ENCODE measurements around the gene CRYAB.
"Not testable (repeated sequence)": the region's sequence is repeated elsewhere in the genome, so short reads cannot be mapped to it uniquely, and the experiment has no call there.

Gene CRYAB

DNA sequence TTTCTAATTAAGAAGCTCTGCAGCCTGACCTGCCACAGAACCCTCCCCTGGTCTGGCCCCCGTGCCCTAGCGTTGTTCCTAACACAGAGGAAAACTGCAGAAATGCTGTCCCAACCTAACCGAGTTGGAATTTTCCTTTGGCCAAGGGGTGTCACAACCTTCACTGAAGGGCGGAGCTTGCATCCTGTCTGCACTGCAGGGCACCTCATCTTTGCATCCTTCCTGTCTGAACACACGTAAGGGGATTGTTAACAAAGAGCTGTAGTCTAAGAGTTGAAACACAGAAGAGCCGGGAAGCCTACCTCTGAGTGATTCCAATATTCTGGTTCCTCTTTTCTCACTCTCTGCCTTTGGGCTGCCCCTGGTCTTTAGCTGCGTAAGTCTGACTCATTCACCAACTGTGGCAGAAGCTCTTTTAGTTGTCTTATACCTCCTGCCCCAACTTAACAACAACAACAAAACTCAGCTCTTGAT is 27.2 kb upstream of the CRYAB start:
- peak overlapping the region; percentile 82 for H3K4me3 Mint-ChIP-seq
- peaks cover 52% of the 10 kb centered on the region for H3K4me1 Mint-ChIP-seq
- no peaks in the 10 kb centered on the region for H3K9me3 Mint-ChIP-seq
- DNase-seq (ENCODE audit: low spot score in 2 of 2) (peak in 1 of 2 donors; percentile 73), ATAC-seq (peak; percentile 88)
- peak overlapping the region; percentile 84 for H3K27ac Mint-ChIP-seq
- peaks cover 27% of the 10 kb centered on the region for H3K36me3 Mint-ChIP-seq

DNA sequence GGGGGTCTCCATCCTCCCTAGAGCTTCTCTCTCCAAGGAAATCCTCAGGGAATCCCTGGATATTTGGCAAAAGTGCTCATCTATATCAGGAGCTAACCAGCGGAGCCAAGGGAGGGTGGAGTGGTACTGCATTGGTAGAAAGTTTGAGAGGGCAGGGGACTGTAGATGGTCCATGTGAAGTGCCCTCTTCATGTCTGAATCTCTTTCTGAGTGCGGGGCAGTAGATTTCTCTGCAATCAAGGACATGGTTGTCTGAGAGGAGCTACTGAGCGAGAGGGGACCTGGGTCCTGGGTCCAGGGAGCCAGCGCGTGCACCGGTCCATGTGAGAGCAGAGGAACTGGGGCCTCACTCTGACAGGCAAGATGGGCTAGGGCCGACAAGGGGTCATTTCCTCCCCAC is 26.3 kb upstream of the CRYAB start:
- Mint-ChIP-seq H3K36me3 (peaks cover 18% of the 10 kb centered on the region), H3K4me3 (peak overlapping the region; percentile 82), H3K9me3 (no peaks in the 10 kb centered on the region), H3K4me1 (peaks cover 52% of the 10 kb centered on the region), H3K27ac (peak overlapping the region; percentile 84)
- ATAC-seq: no peak
- no peak for DNase-seq (ENCODE audit: low spot score in 2 of 2)

DNA sequence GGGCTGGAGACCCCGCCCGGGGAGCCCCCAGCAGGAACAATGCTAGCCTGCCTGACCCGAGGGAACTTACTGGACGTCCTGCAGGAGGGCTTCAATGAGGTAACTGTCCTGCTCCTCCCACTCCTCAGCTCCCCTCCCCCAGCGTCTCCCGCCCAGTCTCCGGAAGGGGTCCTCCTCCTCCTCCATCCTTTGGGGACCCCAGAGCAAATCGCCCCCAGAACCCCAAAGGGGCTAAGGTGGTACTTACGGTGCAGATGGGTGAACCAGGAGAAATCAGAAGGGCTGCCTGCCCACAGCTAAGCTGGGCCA is 25.8 kb upstream of the CRYAB start:
- Mint-ChIP-seq H3K36me3 (peaks cover 14% of the 10 kb centered on the region), H3K4me1 (peaks cover 52% of the 10 kb centered on the region), H3K27ac (peak overlapping the region; percentile 84), H3K4me3 (peak overlapping the region; percentile 82), H3K9me3 (no peaks in the 10 kb centered on the region)
- peak in 1 of 2 donors; percentile 71 for DNase-seq (ENCODE audit: low spot score in 2 of 2)
- ATAC-seq: no peak

GRCh38 chr11:111936040-111936540 is 24.5 kb upstream of the CRYAB start:
- H3K4me1 Mint-ChIP-seq: peaks cover 51% of the 10 kb centered on the region
- H3K9me3 Mint-ChIP-seq: no peaks in the 10 kb centered on the region
- H3K4me3 Mint-ChIP-seq: peak overlapping the region; percentile 82
- no peak for DNase-seq (ENCODE audit: low spot score in 2 of 2)
- H3K27ac Mint-ChIP-seq: peak overlapping the region; percentile 84
- ATAC-seq: no peak
- H3K36me3 Mint-ChIP-seq: peaks cover 13% of the 10 kb centered on the region

DNA sequence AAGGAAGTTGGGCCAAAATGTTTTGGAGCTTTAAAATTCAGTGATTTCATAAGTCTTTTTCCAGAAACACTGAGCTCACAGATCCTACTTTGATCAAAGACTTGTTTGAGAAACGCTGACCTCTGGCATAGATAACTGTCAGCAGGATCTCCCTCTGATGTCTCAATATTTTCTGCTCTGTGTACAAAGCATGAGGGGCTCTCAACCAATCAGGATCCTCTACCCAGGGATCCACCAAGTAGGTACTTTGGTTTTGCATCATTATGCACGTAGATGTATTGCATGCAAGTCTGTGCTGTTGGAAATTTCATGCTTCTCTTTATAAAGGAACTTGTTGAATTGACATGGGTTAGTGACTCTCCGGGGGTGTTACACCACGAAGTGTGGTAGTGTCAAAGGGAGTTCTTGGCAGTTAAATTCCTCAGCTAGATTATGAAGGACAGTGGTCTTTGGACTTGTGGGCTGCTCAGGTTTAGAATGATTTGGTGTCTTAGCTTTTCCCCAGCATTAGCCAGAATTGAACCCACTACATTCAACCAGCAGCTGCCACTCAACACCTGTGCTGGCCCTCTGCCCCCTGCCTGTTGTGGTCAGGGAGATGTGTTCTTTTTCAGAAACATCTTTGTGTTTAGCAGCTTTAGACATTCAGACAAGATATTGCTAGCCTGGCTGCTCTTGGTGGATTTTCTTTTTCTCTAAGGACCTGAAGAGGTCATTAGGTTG is 23.9 kb upstream of the CRYAB start:
- H3K4me3 Mint-ChIP-seq: peak overlapping the region; percentile 82
- ATAC-seq (peak; percentile 12), DNase-seq (ENCODE audit: low spot score in 2 of 2) (no peak)
- H3K36me3 Mint-ChIP-seq: peaks cover 13% of the 10 kb centered on the region
- peaks cover 45% of the 10 kb centered on the region for H3K4me1 Mint-ChIP-seq
- H3K27ac Mint-ChIP-seq: peak overlapping the region; percentile 84
- no peaks in the 10 kb centered on the region for H3K9me3 Mint-ChIP-seq

- Mint-ChIP-seq H3K4me1 (peaks cover 37% of the 10 kb centered on the region), H3K9me3 (no peaks in the 10 kb centered on the region), H3K27ac (no peak overlapping the region), H3K36me3 (peaks cover 13% of the 10 kb centered on the region), H3K4me3 (no peak overlapping the region)
- DNase-seq (ENCODE audit: low spot score in 2 of 2) (no peak), ATAC-seq (no peak)
Measured at GRCh38 chr11:111934306-111934705, 22.7 kb upstream of the CRYAB start.

GRCh38 chr11:111933872-111934271 is 22.3 kb upstream of the CRYAB start:
- Mint-ChIP-seq H3K36me3 (peaks cover 13% of the 10 kb centered on the region), H3K9me3 (no peaks in the 10 kb centered on the region), H3K27ac (no peak overlapping the region), H3K4me1 (peaks cover 33% of the 10 kb centered on the region), H3K4me3 (no peak overlapping the region)
- ATAC-seq (no peak), DNase-seq (ENCODE audit: low spot score in 2 of 2) (no peak)

- H3K27ac Mint-ChIP-seq: not testable (repeated sequence)
Measured at GRCh38 chr11:111933176-111933575, 21.6 kb upstream of the CRYAB start.

DNA sequence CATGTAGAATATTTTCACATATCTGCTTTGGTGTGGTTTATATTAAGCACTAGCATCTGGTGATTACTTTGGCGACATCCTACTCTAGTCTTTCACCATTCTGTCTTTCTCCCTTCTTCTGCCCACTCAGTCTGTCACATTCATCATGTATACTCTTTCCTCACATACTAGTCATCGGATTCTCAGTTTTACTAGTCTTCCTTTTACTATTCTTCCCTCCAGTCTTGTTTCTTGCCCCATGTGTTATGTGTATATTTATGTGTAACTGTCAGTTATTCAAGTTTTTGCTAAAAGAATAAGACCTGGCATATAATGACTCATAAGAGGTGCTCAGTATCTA is 21.0 kb upstream of the CRYAB start:
- peaks cover 6% of the 10 kb centered on the region for H3K36me3 Mint-ChIP-seq
- ATAC-seq: peak; percentile 91
- peak overlapping the region; percentile 6 for H3K4me3 Mint-ChIP-seq
- DNase-seq (ENCODE audit: low spot score in 2 of 2): no peak
- H3K27ac Mint-ChIP-seq: no peak overlapping the region
- H3K4me1 Mint-ChIP-seq: peaks cover 21% of the 10 kb centered on the region
- no peaks in the 10 kb centered on the region for H3K9me3 Mint-ChIP-seq

More at GRCh38 chr11:111933176-111933575, 21.6 kb upstream of the CRYAB start:
- H3K4me3 Mint-ChIP-seq; DNase-seq (ENCODE audit: low spot score in 2 of 2); ATAC-seq; H3K9me3 Mint-ChIP-seq; H3K36me3 Mint-ChIP-seq: not testable (repeated sequence)
- peaks cover 26% of the 10 kb centered on the region for H3K4me1 Mint-ChIP-seq

- Mint-ChIP-seq H3K36me3 (no peaks in the 10 kb centered on the region), H3K4me1 (peaks cover 26% of the 10 kb centered on the region), H3K9me3 (no peaks in the 10 kb centered on the region), H3K27ac (no peak overlapping the region), H3K4me3 (no peak overlapping the region)
- DNase-seq (ENCODE audit: low spot score in 2 of 2): no peak
- ATAC-seq: no peak
Measured at GRCh38 chr11:111930472-111930871, 18.9 kb upstream of the CRYAB start.

DNA sequence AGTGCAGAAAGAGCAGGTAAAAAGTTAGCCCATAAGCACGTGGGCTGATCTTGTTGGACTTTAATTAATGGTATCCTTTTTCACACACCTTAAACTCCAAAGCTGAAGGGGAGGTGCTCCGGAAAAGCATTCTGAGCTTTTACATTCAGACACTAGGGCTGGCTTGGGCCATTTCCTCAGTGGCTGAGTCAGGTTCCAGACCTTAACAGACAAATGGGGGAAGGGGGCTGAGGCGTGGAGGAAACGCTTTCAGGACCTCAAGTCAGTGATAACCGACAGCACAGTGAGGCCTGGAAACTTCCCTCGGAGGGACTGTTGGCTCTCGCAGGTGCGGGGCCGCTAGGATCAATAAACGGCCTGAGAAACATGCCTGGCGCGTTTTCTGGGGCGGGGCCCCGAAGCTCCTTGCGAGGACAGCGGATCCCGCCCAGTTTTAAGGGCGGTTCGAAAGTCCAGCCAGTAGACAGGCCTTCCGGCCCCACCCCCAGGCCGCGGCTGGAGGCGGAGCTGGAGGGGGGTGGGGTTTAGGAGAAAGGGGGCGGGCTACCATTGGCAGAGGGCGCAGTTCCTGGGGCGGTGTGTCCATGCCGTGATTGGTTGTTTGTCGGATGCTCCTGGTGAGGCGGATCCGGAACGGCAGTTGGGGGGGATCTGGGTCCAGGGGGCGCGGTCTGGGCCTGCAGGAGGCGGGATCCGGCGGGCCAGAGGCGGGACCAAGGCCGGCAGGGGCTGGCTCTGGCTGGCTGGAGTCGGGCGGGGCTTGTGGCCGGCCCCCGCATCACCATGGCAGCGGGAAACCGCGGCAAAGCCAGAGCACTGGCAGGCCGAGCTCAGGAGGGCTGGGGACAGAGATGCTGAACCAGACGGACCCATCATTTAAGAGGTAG is 15.2 kb upstream of the CRYAB start:
- peak overlapping the region; percentile 71 for H3K4me3 Mint-ChIP-seq
- peak overlapping the region; percentile 85 for H3K27ac Mint-ChIP-seq
- DNase-seq (ENCODE audit: low spot score in 2 of 2) (peak; percentile 89 to 97), ATAC-seq (peak; percentile 94)
- no peaks in the 10 kb centered on the region for H3K9me3 Mint-ChIP-seq
- peaks cover 19% of the 10 kb centered on the region for H3K4me1 Mint-ChIP-seq
- no peaks in the 10 kb centered on the region for H3K36me3 Mint-ChIP-seq

DNA sequence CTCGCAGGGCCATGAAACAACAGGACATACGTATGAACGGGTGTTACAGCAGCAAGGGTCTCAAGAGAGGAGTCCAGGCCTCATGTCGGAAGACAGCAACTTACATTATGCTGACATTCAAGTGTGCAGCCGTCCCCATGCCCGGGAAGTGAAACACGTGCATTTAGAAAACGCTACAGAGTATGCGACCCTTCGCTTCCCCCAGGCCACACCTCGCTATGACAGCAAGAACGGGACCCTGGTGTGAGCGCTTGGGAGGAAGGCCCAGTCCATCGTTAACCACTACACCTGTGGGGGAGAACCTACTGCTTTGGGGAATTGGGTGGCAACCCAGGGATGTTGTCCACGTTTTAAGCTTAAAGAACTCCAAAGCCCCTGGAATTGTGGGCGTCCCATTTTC is 14.4 kb upstream of the CRYAB start:
- H3K36me3 Mint-ChIP-seq: no peaks in the 10 kb centered on the region
- H3K4me3 Mint-ChIP-seq: peak overlapping the region; percentile 71

DNA sequence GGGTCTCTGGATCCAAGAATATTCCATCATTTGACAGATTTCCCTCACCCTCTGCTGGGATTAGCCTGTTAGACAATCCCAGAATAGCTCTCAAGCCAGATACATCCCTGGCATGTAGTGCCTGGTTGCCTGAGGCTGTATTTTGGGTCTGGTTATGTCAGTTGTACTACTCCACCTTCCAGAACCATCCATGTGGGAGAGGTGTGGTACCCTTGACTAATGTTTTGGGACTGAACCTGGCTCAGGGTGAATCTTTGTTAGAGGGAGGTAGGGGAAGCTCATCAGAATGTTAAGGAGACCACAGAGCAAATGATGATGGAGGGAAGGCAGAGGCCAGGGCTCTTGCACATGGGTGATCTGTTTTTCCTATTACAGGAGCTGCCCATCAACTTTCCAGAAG is 12.4 kb upstream of the CRYAB start:
- Mint-ChIP-seq H3K4me1 (peaks cover 19% of the 10 kb centered on the region), H3K27ac (peak overlapping the region; percentile 41), H3K36me3 (no peaks in the 10 kb centered on the region), H3K4me3 (no peak overlapping the region), H3K9me3 (no peaks in the 10 kb centered on the region)
- ATAC-seq: no peak
- no peak for DNase-seq (ENCODE audit: low spot score in 2 of 2)

More for the DNA sequence above, 14.4 kb upstream of the CRYAB start:
- peak overlapping the region; percentile 85 for H3K27ac Mint-ChIP-seq
- DNase-seq (ENCODE audit: low spot score in 2 of 2) (no peak), ATAC-seq (no peak)
- H3K4me1 Mint-ChIP-seq: peaks cover 19% of the 10 kb centered on the region
- no peaks in the 10 kb centered on the region for H3K9me3 Mint-ChIP-seq

- DNase-seq (ENCODE audit: low spot score in 2 of 2) (no peak), ATAC-seq (no peak)
- Mint-ChIP-seq H3K27ac (no peak overlapping the region), H3K36me3 (no peaks in the 10 kb centered on the region), H3K9me3 (no peaks in the 10 kb centered on the region), H3K4me3 (no peak overlapping the region), H3K4me1 (peaks cover 19% of the 10 kb centered on the region)
Measured at GRCh38 chr11:111923351-111923788, 11.8 kb upstream of the CRYAB start.

GRCh38 chr11:111922803-111923202 is 11.2 kb upstream of the CRYAB start:
- Mint-ChIP-seq H3K27ac (no peak overlapping the region), H3K9me3 (no peaks in the 10 kb centered on the region), H3K4me1 (peaks cover 19% of the 10 kb centered on the region), H3K36me3 (no peaks in the 10 kb centered on the region), H3K4me3 (no peak overlapping the region)
- no peak for DNase-seq (ENCODE audit: low spot score in 2 of 2)
- ATAC-seq: no peak
